H9 (cell line): ENCODE data around the gene CREB5. TPM values are rescaled to one million over a fixed set of nuclear protein-coding genes. Genes with fewer than 3 reads are reported as not detected.

Experiments used
- DNase-seq: peaks from one replicate; pipeline ENCODE4 v3.0.0-alpha.2; 2017
- H2AFZ ChIP-seq: one replicate; pipeline ENCODE4 v1.6.1; 2013; ENCODE audit warnings: mild to moderate bottlenecking, low read length, control low read depth, moderate library complexity
- H2AK5ac ChIP-seq: 2 replicates; pipeline ENCODE4 v1.6.1; 2013; ENCODE audit warnings: low read length, control low read depth, mixed read lengths; ENCODE audit not compliant: insufficient read length
- H2BK120ac ChIP-seq: one replicate; pipeline ENCODE4 v1.6.1; 2013; ENCODE audit warnings: low read depth, mild to moderate bottlenecking, low read length, control low read depth, inconsistent platforms; ENCODE audit not compliant: poor library complexity, severe bottlenecking
- H2BK12ac ChIP-seq: 2 replicates; pipeline ENCODE4 v1.6.1; 2013; ENCODE audit warnings: low read length, control low read depth, mixed read lengths, low read depth; ENCODE audit not compliant: insufficient read length
- H2BK15ac ChIP-seq: 2 replicates; pipeline ENCODE4 v1.6.1; 2013; ENCODE audit warnings: low read depth, low read length, control low read depth
- H2BK20ac ChIP-seq: one replicate; pipeline ENCODE4 v1.6.1; 2013; ENCODE audit warnings: low read depth, mild to moderate bottlenecking, low read length, control low read depth, inconsistent platforms; ENCODE audit not compliant: poor library complexity, severe bottlenecking
- H2BK5ac ChIP-seq: 2 replicates; pipeline ENCODE4 v1.6.1; 2013; ENCODE audit warnings: low read length, control low read depth, mixed read lengths; ENCODE audit not compliant: insufficient read length
- H3K14ac ChIP-seq: 2 replicates; pipeline ENCODE4 v1.6.1; 2013; ENCODE audit warnings: low read length, control low read depth; ENCODE audit not compliant: insufficient read depth
- H3K18ac ChIP-seq: 2 replicates; pipeline ENCODE4 v1.6.1; 2013; ENCODE audit warnings: low read depth, mild to moderate bottlenecking, mixed read lengths, low read length, control low read depth; ENCODE audit not compliant: insufficient read length
- H3K23ac ChIP-seq: 2 replicates; pipeline ENCODE4 v1.6.1; 2013; ENCODE audit warnings: low read length, control low read depth, mixed read lengths, low read depth; ENCODE audit not compliant: insufficient read length
- H3K23me2 ChIP-seq: 2 replicates; pipeline ENCODE4 v1.6.1; 2013; ENCODE audit warnings: low read depth, mild to moderate bottlenecking, mixed read lengths, low read length, control low read depth; ENCODE audit not compliant: insufficient read length, poor library complexity, severe bottlenecking
- H3K27ac ChIP-seq: 2 replicates; pipeline ENCODE4 v1.5.1; 2013; ENCODE audit warnings: low read length, control low read depth, mixed read lengths, low read depth; ENCODE audit not compliant: insufficient read length
- H3K27me3 ChIP-seq: 2 replicates; pipeline ENCODE4 v1.6.1; 2013; ENCODE audit warnings: low read length, control low read depth, inconsistent platforms; ENCODE audit not compliant: insufficient read depth
- H3K4ac ChIP-seq: 2 replicates; pipeline ENCODE4 v1.6.1; 2013; ENCODE audit warnings: low read depth, mild to moderate bottlenecking, control low read depth, inconsistent platforms, low read length, moderate library complexity
- H3K4me1 ChIP-seq: 2 replicates; pipeline ENCODE4 v1.6.1; 2013; ENCODE audit warnings: low read length, control low read depth, inconsistent platforms; ENCODE audit not compliant: insufficient read depth
- H3K4me2 ChIP-seq: 2 replicates; pipeline ENCODE4 v1.6.1; 2013; ENCODE audit warnings: low read length, control low read depth, mixed read lengths; ENCODE audit not compliant: insufficient read length, insufficient read depth
- H3K56ac ChIP-seq: 2 replicates; pipeline ENCODE4 v1.6.1; 2013; ENCODE audit warnings: low read depth, mild to moderate bottlenecking, mixed read lengths, low read length, control low read depth; ENCODE audit not compliant: insufficient read length
- H3K79me1 ChIP-seq: 2 replicates; pipeline ENCODE4 v1.6.1; 2013; ENCODE audit warnings: low read depth, mild to moderate bottlenecking, moderate library complexity, low read length, control low read depth, inconsistent platforms; ENCODE audit not compliant: insufficient read depth, poor library complexity, severe bottlenecking
- H3K79me2 ChIP-seq: 2 replicates; pipeline ENCODE4 v1.6.1; 2013; ENCODE audit warnings: low read length, control low read depth, inconsistent platforms; ENCODE audit not compliant: insufficient read depth
- H3K9ac ChIP-seq: 2 replicates; pipeline ENCODE4 v1.6.1; 2013; ENCODE audit warnings: low read length, control low read depth, mixed read lengths; ENCODE audit not compliant: insufficient read length; ENCODE audit errors: extremely low read depth
- H3K9me3 ChIP-seq: one replicate; pipeline ENCODE4 v1.6.1; 2013; ENCODE audit warnings: low read depth, low read length, inconsistent platforms; ENCODE audit not compliant: control insufficient read depth
- H3T11ph ChIP-seq: one replicate; pipeline ENCODE4 v1.6.1; 2013; ENCODE audit warnings: mild to moderate bottlenecking, low read length, control low read depth, inconsistent platforms
- H4K20me1 ChIP-seq: one replicate; pipeline ENCODE4 v1.6.1; 2013; ENCODE audit not compliant: control insufficient read depth, insufficient read length, insufficient read depth
- H4K5ac ChIP-seq: 2 replicates; pipeline ENCODE4 v1.6.1; 2013; ENCODE audit warnings: low read depth, mild to moderate bottlenecking, mixed read lengths, low read length, control low read depth; ENCODE audit not compliant: insufficient read length
- H4K8ac ChIP-seq: replicated peaks from 2 replicates; pipeline ENCODE4 v1.6.1; 2013; ENCODE audit warnings: low read length, control low read depth, mixed read lengths, low read depth; ENCODE audit not compliant: insufficient read length
- H4K91ac ChIP-seq: 2 replicates; pipeline ENCODE4 v1.6.1; 2013; ENCODE audit warnings: low read depth, mild to moderate bottlenecking, moderate library complexity, mixed read lengths, low read length, control low read depth; ENCODE audit not compliant: insufficient read length
- H3K27ac Mint-ChIP-seq, 3 experiments: 2 replicates in 2 of 3; 3 replicates in 1 of 3; pipeline ENCODE4 v1.8.0; 2020 to 2021; ENCODE audit warnings: mixed read lengths in 3 of 3, mild to moderate bottlenecking in 1 of 3, moderate library complexity in 1 of 3
- H3K27me3 Mint-ChIP-seq: 2 replicates; pipeline ENCODE4 v1.8.0; 2021; ENCODE audit warnings: low read depth, mild to moderate bottlenecking, moderate library complexity, mixed read lengths
- H3K36me3 Mint-ChIP-seq, 3 experiments: 2 replicates in 2 of 3; 3 replicates in 1 of 3; pipeline ENCODE4 v1.8.0; 2020 to 2021; ENCODE audit warnings: low read depth in 3 of 3, mixed read lengths in 3 of 3; ENCODE audit not compliant: insufficient read depth in 1 of 3
- H3K4me1 Mint-ChIP-seq, 2 experiments: 2 replicates each; pipeline ENCODE4 v1.8.0; 2020; ENCODE audit warnings: mixed read lengths in 2 of 2
- H3K4me3 Mint-ChIP-seq, 2 experiments: 2 replicates in 1 of 2; 3 replicates in 1 of 2; pipeline ENCODE4 v1.8.0; 2020 to 2021; ENCODE audit warnings: mild to moderate bottlenecking in 2 of 2, mixed read lengths in 2 of 2, moderate library complexity in 1 of 2
- H3K9me3 Mint-ChIP-seq, 2 experiments: 2 replicates in 1 of 2; 3 replicates in 1 of 2; pipeline ENCODE4 v1.8.0; 2020; ENCODE audit warnings: mild to moderate bottlenecking in 2 of 2, mixed read lengths in 2 of 2, moderate library complexity in 1 of 2
- WGBS: extraction: QIAGEN DNeasy Blood & Tissue Kit; methylation state at CpG from one replicate; pipeline ENCODE4 v1.1.7; 2013; ENCODE audit warnings: missing lambda C conversion rate, low lambda C conversion rate, mixed read lengths; ENCODE audit not compliant: insufficient read length; ENCODE audit errors: extremely low coverage; 5-methylcytosine and 5-hydroxymethylcytosine counted together
- total RNA-seq: library from RNA; stranded (reverse); gene quantifications from 2 replicates; pipeline ENCODE4 v1.2.1, GENCODE V29; 2021
- TF ChIP-seq, protein P1 (sequence below): fragments of 200-600 bp; sonication (generic); conservative IDR thresholded peaks from 3 replicates; pipeline ENCODE4 v1.8.0; 2021; ENCODE audit warnings: antibody characterized with exemption, mild to moderate bottlenecking

The CREB5 gene
- total RNA-seq, 1 experiment from 2014 or later = 4.0 TPM

DNA sequence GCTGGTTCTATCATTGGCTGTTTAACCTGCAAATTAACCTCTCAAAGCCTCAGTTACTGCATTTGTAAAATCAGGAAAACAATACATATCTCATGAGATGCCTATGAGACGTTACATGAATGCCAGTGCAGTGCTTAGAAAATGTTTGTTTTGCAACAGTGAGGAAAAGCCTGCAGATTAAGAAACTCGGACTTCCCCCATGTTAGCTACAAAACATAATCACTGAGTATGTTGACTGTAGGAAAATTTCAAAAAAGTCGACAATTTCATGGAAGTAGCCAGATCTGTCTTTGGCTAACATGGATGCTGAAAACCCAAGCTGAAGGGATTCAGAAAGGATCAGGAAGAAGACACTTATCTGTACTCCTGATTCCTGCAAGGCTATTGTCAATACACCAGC is 424.4 kb downstream of the CREB5 start:
- H4K91ac ChIP-seq = no peak overlapping the region
- no peak overlapping the region for H3K18ac ChIP-seq
- H2AK5ac ChIP-seq = no peak overlapping the region
- H4K20me1 ChIP-seq = no peaks in the 10 kb centered on the region
- Mint-ChIP-seq H3K9me3 (peaks cover 10 to 12% of the 10 kb centered on the region in 2 experiments; a peak in 4 of 5 replicates), H3K27me3 (no peaks in the 10 kb centered on the region), H3K27ac (no peak overlapping the region), H3K4me1 (peaks cover 0 to 3% of the 10 kb centered on the region in 2 experiments; a peak in 2 of 4 replicates), H3K36me3 (peaks cover 5 to 9% (median 8%) of the 10 kb centered on the region in 3 experiments; a peak in 5 of 7 replicates), H3K4me3 (no peak overlapping the region)
- no peak overlapping the region for H4K8ac ChIP-seq
- no peaks in the 10 kb centered on the region for H3K4me1 ChIP-seq
- H3K23me2 ChIP-seq = no peaks in the 10 kb centered on the region
- H2BK5ac ChIP-seq = no peak overlapping the region
- H3K9ac ChIP-seq = no peak overlapping the region
- H3K4ac ChIP-seq = no peak overlapping the region
- H2AFZ ChIP-seq = no peak overlapping the region
- H2BK20ac ChIP-seq = no peak overlapping the region
- H2BK15ac ChIP-seq = no peak overlapping the region
- no peak overlapping the region for H2BK12ac ChIP-seq
- no peak overlapping the region for H3K14ac ChIP-seq
- TF ChIP-seq, protein P1, sequence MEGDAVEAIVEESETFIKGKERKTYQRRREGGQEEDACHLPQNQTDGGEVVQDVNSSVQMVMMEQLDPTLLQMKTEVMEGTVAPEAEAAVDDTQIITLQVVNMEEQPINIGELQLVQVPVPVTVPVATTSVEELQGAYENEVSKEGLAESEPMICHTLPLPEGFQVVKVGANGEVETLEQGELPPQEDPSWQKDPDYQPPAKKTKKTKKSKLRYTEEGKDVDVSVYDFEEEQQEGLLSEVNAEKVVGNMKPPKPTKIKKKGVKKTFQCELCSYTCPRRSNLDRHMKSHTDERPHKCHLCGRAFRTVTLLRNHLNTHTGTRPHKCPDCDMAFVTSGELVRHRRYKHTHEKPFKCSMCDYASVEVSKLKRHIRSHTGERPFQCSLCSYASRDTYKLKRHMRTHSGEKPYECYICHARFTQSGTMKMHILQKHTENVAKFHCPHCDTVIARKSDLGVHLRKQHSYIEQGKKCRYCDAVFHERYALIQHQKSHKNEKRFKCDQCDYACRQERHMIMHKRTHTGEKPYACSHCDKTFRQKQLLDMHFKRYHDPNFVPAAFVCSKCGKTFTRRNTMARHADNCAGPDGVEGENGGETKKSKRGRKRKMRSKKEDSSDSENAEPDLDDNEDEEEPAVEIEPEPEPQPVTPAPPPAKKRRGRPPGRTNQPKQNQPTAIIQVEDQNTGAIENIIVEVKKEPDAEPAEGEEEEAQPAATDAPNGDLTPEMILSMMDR = no peak
- H4K5ac ChIP-seq = no peak overlapping the region
- no peak overlapping the region for H3K4me2 ChIP-seq
- no peaks in the 10 kb centered on the region for H3K79me1 ChIP-seq
- DNase-seq = no peak
- no peaks in the 10 kb centered on the region for H3K79me2 ChIP-seq
- no CpG with 5 or more reads among the region's 3 CpGs for WGBS
- no peak overlapping the region for H3K23ac ChIP-seq
- no peak overlapping the region for H3K27ac ChIP-seq
- H2BK120ac ChIP-seq = no peak overlapping the region
- H3K27me3 ChIP-seq = no peaks in the 10 kb centered on the region
- H3K9me3 ChIP-seq = no peaks in the 10 kb centered on the region
- H3T11ph ChIP-seq = no peak overlapping the region
- no peak overlapping the region for H3K56ac ChIP-seq
